Endothelial cell of umbilical vein (primary cell): Measurements from ENCODE around the gene CNN2. TPM values are rescaled to one million over a fixed set of nuclear protein-coding genes. Genes with fewer than 3 reads are reported as not detected.

ENCODE experiments used
- BruUV-seq: library from RNA; stranded (reverse); fragments of 400-500 nt; replicated peaks from 2 replicates; lab custom pipeline; 2021; lab: Mats Ljungman, UMichigan
- CTCF ChIA-PET: fragments of 300-600, 350-600 bp; sonication (Branson Sonifier 250); formaldehyde crosslinking; loops from one replicate; lab custom pipeline; 2021; ENCODE audit warnings: antibody characterized with exemption, inconsistent platforms; lab: Charles Lee
- POLR2A ChIA-PET: fragments of 300-600, 350-600 bp; sonication (Branson Sonifier 250); formaldehyde crosslinking; loops from one replicate; lab custom pipeline; 2021; ENCODE audit warnings: antibody characterized with exemption, inconsistent platforms; lab: Charles Lee
- DNase-seq: peaks from one replicate; pipeline ENCODE4 v3.0.0-alpha.2; 2011; ENCODE audit warnings: low read depth, low spot score
- FAIRE-seq: peaks from 2 replicates; lab custom pipeline; 2011; peaks lifted over from hg19 to GRCh38; lab: Jason Lieb, UNC
- H2AFZ ChIP-seq: 2 replicates; pipeline ENCODE4 v1.6.0; 2012; ENCODE audit warnings: low read depth, low read length, control low read depth, inconsistent platforms
- H3K27ac ChIP-seq: 2 replicates; pipeline ENCODE4 v1.5.1; 2011; ENCODE audit warnings: low read depth, mild to moderate bottlenecking, control low read depth, low read length, moderate library complexity; ENCODE audit not compliant: insufficient read depth
- H3K27me3 ChIP-seq, 2 experiments: 2 replicates each; pipeline versions ENCODE4 v1.6.0 to v1.6.1; 2011; ENCODE audit warnings: low read length in 2 of 2, mixed read lengths in 1 of 2; ENCODE audit not compliant: control insufficient read depth in 2 of 2, insufficient read depth in 2 of 2
- H3K36me3 ChIP-seq, 2 experiments: 2 replicates in 1 of 2; 3 replicates in 1 of 2; pipeline ENCODE4 v1.5.1; 2011; ENCODE audit warnings: low read length in 2 of 2, mild to moderate bottlenecking in 1 of 2, moderate library complexity in 1 of 2; ENCODE audit not compliant: control insufficient read depth in 2 of 2, insufficient read depth in 2 of 2; ENCODE audit errors: extremely low read depth in 1 of 2
- H3K4me1 ChIP-seq: 3 replicates; pipeline ENCODE4 v1.5.1; 2011; ENCODE audit warnings: mild to moderate bottlenecking, low read length; ENCODE audit not compliant: control insufficient read depth, insufficient read depth; ENCODE audit errors: extremely low read depth
- H3K4me2 ChIP-seq: 2 replicates; pipeline ENCODE4 v1.6.1; 2011; ENCODE audit warnings: low read length, control low read depth, mixed read lengths; ENCODE audit not compliant: insufficient read depth
- H3K4me3 ChIP-seq, 3 experiments: fragments of 200-600 bp in 1 of 3; sonication (generic), shearing (Covaris generic) in 1 of 3; replicated peaks in 1 of 3; 2 replicates each; pipeline ENCODE4 v1.5.1; 2011 to 2016; ENCODE audit warnings: control low read depth in 3 of 3, low read length in 3 of 3, mild to moderate bottlenecking in 2 of 3, inconsistent platforms in 1 of 3, low read depth in 1 of 3, moderate library complexity in 1 of 3; ENCODE audit not compliant: insufficient read depth in 1 of 3
- H3K79me2 ChIP-seq: 2 replicates; pipeline ENCODE4 v1.6.0; 2012; ENCODE audit warnings: low read length, inconsistent platforms; ENCODE audit not compliant: control insufficient read depth, insufficient read depth
- H3K9ac ChIP-seq: replicated peaks from 2 replicates; pipeline ENCODE3; 2011; ENCODE audit warnings: low read length, control low read depth; ENCODE audit not compliant: insufficient read depth; ENCODE audit errors: extremely low read depth
- H3K9me1 ChIP-seq: replicated peaks from 3 replicates; pipeline ENCODE4 v1.6.0; 2011; ENCODE audit warnings: mild to moderate bottlenecking, low read length; ENCODE audit not compliant: control insufficient read depth, insufficient read depth; ENCODE audit errors: extremely low read depth
- H3K9me3 ChIP-seq: replicated peaks from 2 replicates; pipeline ENCODE4 v1.5.1; 2012; ENCODE audit warnings: low read length, inconsistent platforms; ENCODE audit not compliant: control insufficient read depth, insufficient read depth
- H4K20me1 ChIP-seq: replicated peaks from 2 replicates; pipeline ENCODE3; 2011; ENCODE audit warnings: mild to moderate bottlenecking, low read length; ENCODE audit not compliant: control insufficient read depth, insufficient read depth; ENCODE audit errors: extremely low read depth
- EZH2 ChIP-seq: IDR thresholded peaks from 2 replicates; pipeline ENCODE4 v1.6.1; 2012; ENCODE audit warnings: borderline replicate concordance, low read depth, mild to moderate bottlenecking, moderate library complexity, low read length, inconsistent platforms; ENCODE audit not compliant: severe bottlenecking
- FOS ChIP-seq: IDR thresholded peaks from 2 replicates; pipeline ENCODE4 v1.6.1; 2011; ENCODE audit warnings: mild to moderate bottlenecking, low read length, moderate library complexity, borderline replicate concordance; ENCODE audit not compliant: insufficient read depth
- GATA2 ChIP-seq: IDR thresholded peaks from 2 replicates; pipeline ENCODE4 v1.7.0; 2011; ENCODE audit warnings: low read depth, mild to moderate bottlenecking, moderate library complexity, mixed read lengths, low read length; ENCODE audit not compliant: insufficient read length, insufficient read depth
- JUN ChIP-seq: IDR thresholded peaks from 2 replicates; pipeline ENCODE4 v1.6.1; 2011; ENCODE audit warnings: borderline replicate concordance, low read depth; ENCODE audit not compliant: insufficient read length, insufficient read depth
- MAX ChIP-seq: IDR thresholded peaks from 2 replicates; pipeline ENCODE4 v1.6.1; 2011; ENCODE audit not compliant: insufficient read depth, insufficient read length
- MYC ChIP-seq: IDR thresholded peaks from one replicate; pipeline ENCODE4 v1.6.1; 2011; ENCODE audit warnings: mild to moderate bottlenecking, low read depth, low read length
- POLR2A ChIP-seq: IDR thresholded peaks from 2 replicates; pipeline ENCODE4 v1.6.1; 2012; ENCODE audit warnings: low read depth, mild to moderate bottlenecking, control low read depth, low read length
- POLR2AphosphoS5 ChIP-seq: IDR thresholded peaks from 2 replicates; pipeline ENCODE4 v1.6.1; 2012; ENCODE audit warnings: low read depth, mild to moderate bottlenecking, control low read depth, low read length, moderate library complexity; ENCODE audit not compliant: insufficient read depth
- dilution Hi-C: fragments of 300-500 bp; cut with MboI; formaldehyde crosslinking; loops from one replicate; pipeline ENCODE4 v1.15.0; 2019; ENCODE audit warnings: low sequenced_read_pairs; ENCODE audit not compliant: extremely low pct_ligation_motif_present
- intact Hi-C: fragments of 100-400 bp; cut with micrococcal nuclease; formaldehyde crosslinking; loops from one replicate; pipeline ENCODE4 v1.10.0; 2022
- polyA plus RNA-seq, 4 experiments: library from polyadenylated mRNA; depleted of rRNA in 3 of 4; stranded (reverse) in 3 of 4; unstranded in 1 of 4; fragments of >200 nt; gene quantifications; 2 replicates each; pipeline versions ENCODE4 v1.2.1 to v1.2.3, GENCODE V29; 2011 to 2012; ENCODE audit warnings: missing spikeins in 1 of 4
- total RNA-seq: library from RNA; stranded (reverse); gene quantifications from 2 replicates; pipeline ENCODE4 v1.2.3, GENCODE V29; 2021
- TF ChIP-seq, protein P1 (sequence below), 2 donors: IDR thresholded peaks; 1 replicate in 1 of 2; 2 replicates in 1 of 2; pipeline ENCODE4 v1.5.1; 2011; ENCODE audit warnings: low read length in 2 of 2, mild to moderate bottlenecking in 2 of 2, moderate library complexity in 2 of 2, control low read depth in 1 of 2, inconsistent platforms in 1 of 2, low read depth in 1 of 2; ENCODE audit not compliant: insufficient read depth in 1 of 2; ENCODE audit errors: extremely low read depth in 1 of 2

The CNN2 gene
- total and polyA plus RNA-seq, 2 donors (not counting 3 experiments of a cell fraction or from before 2014, with no cell fraction given): 207 to 286 TPM

- Histone ChIP-seq H3K27ac (no peak overlapping the region), H4K20me1 (no peaks in the 10 kb centered on the region), H3K9me3 (no peaks in the 10 kb centered on the region), H3K4me1 (peaks cover 11% of the 10 kb centered on the region), H3K9ac (no peak overlapping the region), H3K9me1 (no peaks in the 10 kb centered on the region), H3K4me2 (no peak overlapping the region), H2AFZ (no peak overlapping the region), H3K27me3 (no peaks in the 10 kb centered on the region), H3K4me3 (no peak overlapping the region), H3K36me3 (no peaks in the 10 kb centered on the region), H3K79me2 (no peaks in the 10 kb centered on the region)
- FAIRE-seq (no peak), DNase-seq (no peak)
- ChIA-PET POLR2A (no interaction called here), CTCF (interaction anchor here (1.9 kb wide), 1 partner anchor 9 kb away, joined by 13 read pairs; no protein-coding TSS in a partner anchor)
- no TSS peak for BruUV-seq
- TF ChIP-seq GATA2: no peak
- no peak for TF ChIP-seq MYC
- no peak for TF ChIP-seq POLR2A
- no peak for TF ChIP-seq MAX
- TF ChIP-seq, protein P1, sequence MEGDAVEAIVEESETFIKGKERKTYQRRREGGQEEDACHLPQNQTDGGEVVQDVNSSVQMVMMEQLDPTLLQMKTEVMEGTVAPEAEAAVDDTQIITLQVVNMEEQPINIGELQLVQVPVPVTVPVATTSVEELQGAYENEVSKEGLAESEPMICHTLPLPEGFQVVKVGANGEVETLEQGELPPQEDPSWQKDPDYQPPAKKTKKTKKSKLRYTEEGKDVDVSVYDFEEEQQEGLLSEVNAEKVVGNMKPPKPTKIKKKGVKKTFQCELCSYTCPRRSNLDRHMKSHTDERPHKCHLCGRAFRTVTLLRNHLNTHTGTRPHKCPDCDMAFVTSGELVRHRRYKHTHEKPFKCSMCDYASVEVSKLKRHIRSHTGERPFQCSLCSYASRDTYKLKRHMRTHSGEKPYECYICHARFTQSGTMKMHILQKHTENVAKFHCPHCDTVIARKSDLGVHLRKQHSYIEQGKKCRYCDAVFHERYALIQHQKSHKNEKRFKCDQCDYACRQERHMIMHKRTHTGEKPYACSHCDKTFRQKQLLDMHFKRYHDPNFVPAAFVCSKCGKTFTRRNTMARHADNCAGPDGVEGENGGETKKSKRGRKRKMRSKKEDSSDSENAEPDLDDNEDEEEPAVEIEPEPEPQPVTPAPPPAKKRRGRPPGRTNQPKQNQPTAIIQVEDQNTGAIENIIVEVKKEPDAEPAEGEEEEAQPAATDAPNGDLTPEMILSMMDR (IDR thresholded peaks at IDR 0.05; ENCODE audit: extremely low read depth in 1 of 2, insufficient read depth in 1 of 2, low read depth in 1 of 2, low read length in 2 of 2): no peak
- no peak for TF ChIP-seq EZH2
- no peak for TF ChIP-seq FOS
- TF ChIP-seq JUN: no peak
- no peak for TF ChIP-seq POLR2AphosphoS5
- dilution Hi-C loops (no loop called here), intact Hi-C loops (no loop called here)
These were observed 47.6 kb downstream of the CNN2 start for GRCh38 chr19:1073956-1074517.
